DND-41 (cell line): Measurements from ENCODE around the gene ORC1.

Source experiments
- CTCF ChIP-seq: IDR thresholded peaks from 2 replicates; pipeline ENCODE4 v1.5.1; 2012; ENCODE audit warnings: borderline replicate concordance, low read length, moderate library complexity, mild to moderate bottlenecking; ENCODE audit not compliant: poor library complexity, severe bottlenecking; ENCODE audit errors: extremely low read depth
- EZH2 ChIP-seq: IDR thresholded peaks from 3 replicates; pipeline ENCODE4 v1.6.1; 2012; ENCODE audit warnings: borderline replicate concordance, low read depth, mild to moderate bottlenecking, moderate library complexity, low read length, inconsistent platforms; ENCODE audit not compliant: severe bottlenecking

- TF ChIP-seq CTCF (no peak), EZH2 (no peak)
These were observed 37.0 kb downstream of the ORC1 start for GRCh38 chr1:52367272-52367671.
